Stimulated activated CD8-positive, alpha-beta memory T cell treated with anti-CD3 and anti-CD28 coated beads, Interleukin-12 subunit alpha, Interleukin-12 subunit beta, amount 100 ng/mL, for 24 hours (primary cell): ENCODE data around the gene F11.
"Not testable (repeated sequence)": the region's sequence is repeated elsewhere in the genome, so short reads cannot be mapped to it uniquely, and the experiment has no call there.

Experiments
- DNase-seq: peaks from one replicate; pipeline ENCODE4 v3.0.0-alpha.2; 2020; ENCODE audit errors: extremely low read depth

Gene F11

DNA sequence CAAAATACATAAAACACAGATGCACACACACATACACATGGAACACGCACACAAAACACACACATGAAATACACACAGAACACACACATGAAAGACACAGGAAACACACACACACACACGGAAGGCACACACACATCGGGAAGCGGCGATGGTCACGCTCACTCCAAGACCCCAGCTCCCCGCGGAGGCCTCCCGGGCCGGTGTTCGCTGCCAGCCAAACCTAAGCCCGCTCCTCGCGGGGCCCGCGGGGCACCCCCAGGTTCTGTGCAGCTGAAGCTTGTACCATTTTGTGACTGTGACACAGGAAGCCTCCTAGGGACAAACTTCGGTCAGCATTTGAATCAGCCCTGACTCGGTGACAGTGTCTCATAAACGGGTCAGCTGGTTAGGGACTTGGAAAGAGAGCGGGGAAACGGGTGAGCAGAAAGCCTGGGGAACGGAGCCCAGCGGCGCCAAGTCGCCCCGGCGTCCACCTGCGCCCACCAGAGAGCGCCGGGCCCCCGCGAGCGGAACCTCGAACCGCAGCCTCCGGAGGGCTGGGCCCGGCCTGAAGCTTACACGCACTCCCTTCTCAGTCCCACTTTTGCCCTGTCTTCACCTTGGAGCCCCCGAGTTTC, 32.1 kb downstream of the F11 start:
- DNase-seq, result no peak

DNA sequence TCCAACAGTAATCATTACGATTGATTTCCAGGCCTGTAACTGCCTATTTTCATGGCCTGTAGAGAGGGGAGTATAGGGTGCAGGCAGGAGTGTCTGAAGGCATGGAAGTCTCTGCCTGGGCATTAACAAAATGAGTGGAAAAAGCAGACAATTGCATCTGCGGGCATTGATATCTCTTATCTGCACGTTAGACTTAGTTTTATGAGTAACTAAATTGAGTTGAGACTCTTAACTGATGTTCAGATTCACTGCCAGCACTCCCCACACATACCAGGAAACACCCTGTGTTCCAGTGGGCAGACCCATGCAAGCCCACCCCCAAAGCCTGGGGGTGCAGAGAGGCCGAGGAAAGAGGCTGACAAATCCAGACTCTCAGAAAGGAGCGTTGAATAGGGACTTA, 33.3 kb downstream of the F11 start:
- no peak for DNase-seq

DNA sequence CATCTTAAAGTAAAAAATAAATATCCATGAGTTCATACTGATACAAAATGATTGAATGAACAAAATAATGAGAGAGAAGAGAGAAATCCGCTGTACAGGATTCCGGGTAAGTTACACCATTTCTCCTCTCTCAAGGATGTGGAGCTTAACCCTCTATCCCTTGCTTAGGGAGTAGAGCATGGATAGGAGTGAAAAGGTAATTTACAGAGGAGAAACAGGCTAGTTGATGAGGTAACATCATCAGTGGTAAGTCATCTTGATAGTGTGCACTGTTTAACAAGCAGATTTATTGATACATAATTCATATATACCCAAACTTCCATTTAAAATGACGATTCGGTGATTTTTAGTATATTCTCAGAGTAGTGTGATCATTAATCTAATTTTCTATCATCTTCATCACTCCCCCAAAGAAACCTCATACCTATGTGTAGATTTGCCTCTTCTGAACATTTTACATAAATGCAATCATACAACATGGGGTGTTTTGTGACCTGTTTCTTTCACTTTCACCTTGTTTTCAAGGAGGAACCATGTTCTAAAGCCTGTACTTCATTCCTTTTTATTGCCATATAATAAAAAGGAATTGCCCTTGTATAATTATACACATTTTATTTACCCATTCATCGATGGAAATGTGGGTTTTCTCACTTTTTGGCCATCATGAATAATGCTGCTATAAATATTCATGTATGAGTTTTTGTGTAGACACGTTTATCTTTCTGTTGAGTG, 34.8 kb downstream of the F11 start:
- DNase-seq, result no peak

DNA sequence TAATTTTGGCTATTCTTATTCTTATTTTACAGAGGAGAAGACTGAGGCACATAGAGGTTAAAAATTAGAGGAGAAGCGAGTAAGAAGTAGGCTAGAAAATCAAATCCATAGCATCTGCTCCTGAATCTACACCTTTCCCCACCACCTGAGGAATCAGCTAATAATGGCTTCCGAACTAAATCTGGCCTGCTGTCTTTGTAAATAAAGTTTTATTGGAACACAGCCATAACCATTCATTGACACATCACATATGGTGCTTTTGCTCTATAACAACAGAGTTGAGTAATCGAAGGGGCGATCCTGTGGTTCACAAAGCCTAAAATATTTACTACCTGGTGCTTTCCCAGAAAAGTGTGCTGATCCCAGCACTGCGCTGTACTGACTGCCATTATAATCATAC, 38.2 kb downstream of the F11 start:
- no peak for DNase-seq

DNA sequence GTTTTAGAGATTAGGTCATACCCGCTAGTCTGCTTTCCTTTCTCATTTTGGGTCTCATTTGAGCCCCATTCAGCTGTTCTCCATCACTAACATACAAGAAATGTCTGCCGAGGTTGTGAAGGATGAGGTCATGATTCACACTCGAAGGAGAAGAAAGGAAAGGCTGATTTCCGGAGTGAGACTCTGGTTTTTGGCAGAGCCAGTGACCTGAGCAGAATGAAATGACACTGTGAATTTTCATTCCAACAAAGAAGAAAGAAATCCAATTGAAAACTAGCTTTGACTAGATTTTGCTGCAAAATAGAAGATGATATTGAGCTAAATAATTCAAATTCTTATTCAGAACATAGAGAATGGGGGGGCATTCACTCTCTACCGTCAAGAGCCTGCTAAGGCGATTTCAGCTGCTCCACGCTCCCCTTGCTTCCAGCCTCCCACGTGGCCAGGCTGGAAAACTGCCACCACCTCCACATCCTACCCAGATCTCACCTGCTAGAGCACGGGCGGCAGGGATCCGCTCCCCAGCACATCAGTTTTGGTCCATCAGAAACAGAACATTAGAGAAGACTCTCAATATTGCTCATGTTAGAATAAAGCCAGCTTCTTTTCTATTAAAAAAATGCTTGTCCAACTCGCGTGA, 39.0 kb downstream of the F11 start:
- no peak for DNase-seq

DNA sequence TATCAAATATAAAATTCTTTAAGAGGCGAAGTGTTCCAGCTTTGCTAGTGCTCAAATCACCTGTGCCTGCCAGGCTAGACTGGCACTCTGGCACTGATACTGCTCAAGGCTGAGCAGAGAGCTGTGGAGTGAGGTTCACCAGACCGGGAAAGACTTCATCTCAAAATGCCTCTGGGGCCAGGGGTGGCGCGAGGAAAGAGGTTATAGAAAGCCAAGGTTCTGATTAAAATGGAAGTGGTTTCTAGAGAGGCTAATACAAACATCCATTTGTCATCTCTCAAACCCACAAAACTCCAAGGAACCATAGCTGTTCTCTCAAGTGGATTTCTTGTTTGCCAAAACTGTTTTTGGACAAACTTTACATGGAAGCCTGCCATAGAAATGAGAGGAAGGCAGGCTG, 41.5 kb downstream of the F11 start:
- no peak for DNase-seq

DNA sequence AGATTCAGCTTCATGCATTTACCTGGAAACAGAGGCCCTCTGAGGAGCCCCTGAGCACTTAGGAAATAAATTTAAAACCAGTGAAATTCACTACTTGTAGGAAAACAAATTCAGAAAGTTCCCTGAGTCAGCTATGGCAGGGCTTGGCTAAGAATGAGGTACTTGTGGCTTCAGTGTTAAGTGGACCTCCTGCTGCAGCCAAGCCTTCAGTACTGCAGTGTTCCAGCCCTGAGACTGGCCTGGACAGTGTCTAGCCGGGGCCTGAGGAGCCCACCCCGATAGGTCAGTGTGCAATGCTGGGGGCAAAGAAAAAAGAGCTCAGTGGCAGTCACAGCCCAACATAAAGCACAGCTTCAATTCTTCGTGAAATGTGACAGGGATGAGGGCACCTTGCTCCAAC, 41.9 kb downstream of the F11 start:
- DNase-seq, result no peak

DNA sequence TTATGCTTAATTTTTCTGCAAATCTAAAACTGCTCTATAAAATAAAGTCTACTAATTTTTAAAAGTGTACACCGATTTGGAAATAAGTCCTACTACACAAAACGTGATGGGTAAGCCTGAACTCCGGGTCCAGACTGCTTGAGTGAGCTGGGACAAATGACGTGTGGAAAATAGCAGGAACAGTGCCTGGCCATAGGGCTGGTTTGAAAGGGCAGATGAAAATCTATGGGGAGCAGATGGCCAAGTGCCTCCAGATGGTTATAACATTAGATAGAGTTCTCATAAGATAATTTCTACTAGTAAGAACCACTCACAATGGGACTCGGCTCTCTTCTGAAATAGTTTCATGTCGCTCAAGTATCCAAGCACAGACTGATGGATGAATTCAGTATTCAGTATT, 52.5 kb downstream of the F11 start:
- no peak for DNase-seq

DNA sequence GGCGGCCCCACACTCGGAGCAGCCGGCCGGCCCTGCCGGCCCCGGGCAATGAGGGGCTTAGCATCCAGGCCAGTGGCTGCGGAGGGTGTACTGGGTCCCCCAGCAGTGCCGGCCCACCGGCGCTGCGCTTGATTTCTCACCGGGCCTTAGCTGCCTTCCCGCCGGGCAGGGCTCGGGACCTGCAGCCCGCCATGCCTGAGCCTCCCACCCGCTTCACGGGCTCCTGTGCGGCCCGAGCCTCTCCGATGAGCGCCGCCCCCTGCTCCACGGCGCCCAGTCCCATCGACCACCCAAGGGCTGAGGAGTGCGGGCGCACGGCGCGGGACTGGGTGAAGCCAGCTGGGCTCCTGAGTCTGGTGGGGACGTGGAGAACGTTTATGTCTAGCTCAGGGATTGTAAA, 58.7 kb downstream of the F11 start:
- not testable (repeated sequence) for DNase-seq

DNA sequence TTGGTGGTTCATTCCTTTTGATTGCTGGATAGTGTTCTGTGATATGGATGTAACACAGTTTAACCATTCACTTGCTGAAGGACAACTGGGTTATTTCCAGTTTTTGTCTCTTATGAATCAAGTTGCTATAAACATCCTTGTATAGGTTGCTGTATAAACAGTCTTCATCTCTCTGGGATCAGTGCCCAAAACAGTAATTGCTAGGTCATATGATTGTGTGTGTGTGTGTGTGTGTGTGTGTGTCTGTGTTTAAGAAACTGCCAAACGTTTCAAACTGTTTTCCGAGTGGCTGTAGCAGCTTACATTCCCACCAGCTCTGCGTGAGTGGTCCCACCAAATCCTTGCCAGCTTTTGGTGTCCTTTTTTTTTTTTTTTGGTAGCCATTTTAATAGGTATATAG, 60.4 kb downstream of the F11 start:
- no peak for DNase-seq

DNA sequence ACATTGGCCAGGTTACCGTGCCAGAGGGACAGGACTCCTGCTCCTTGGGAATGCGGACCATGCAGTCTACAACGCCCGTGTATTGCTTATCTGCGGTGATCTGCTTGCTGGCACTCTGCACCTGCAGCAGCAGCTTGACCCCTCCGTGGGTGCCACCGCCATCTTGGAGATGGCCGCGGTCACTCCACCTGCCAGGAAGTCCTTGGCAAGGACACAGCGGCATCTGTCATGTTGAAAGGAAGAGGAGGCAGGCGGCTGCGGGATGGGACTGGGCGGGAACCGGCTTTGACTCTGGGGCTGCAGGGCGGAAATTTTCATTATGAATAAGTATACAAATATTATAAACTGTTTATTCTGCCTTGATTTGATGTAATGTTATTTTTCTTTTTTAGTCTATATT, 63.4 kb downstream of the F11 start:
- DNase-seq, result no peak

DNA sequence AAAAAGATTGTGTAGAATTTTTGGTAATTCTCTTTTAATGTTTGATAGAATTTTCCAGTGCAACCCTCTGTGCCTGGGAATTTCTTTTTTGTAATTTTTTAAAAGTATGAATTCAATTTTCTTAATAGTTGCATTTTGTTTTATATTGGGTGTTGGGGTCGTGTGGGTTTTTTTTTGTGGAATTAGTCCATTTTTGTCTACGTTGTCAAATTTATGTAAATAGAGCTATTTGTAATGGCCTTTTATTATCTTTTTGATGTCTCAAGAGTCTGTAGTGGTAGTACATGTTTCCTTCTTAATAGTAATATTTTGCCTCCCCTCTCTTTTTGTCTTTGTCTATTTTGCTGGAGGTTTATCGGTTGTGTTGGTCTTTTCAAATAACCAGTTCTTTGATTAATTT, 64.4 kb downstream of the F11 start:
- DNase-seq, result no peak

DNA sequence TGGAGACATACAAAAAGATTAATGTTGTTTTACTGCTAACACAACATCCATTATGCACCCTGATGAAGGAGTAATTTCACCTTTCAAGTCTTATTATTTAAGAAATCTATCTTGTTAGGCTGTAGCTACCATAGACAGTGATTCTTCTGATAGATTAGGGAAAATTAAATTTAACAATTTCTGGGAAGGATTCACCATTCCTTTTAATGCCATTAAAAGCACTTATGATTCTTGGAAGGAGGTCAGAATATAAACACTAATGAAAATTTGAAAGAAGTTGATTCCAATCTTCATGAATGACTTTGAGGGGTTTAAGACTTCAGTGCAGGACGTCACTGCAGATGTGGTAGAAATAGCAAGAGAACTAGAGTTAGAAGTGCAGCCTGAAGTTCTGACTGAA, 69.8 kb downstream of the F11 start:
- DNase-seq, result no peak
